HPDE6-E6E7 (cell line): ENCODE measurements around the gene SCGB3A1.

Experiments
- DNase-seq: peaks from one replicate; pipeline ENCODE4 v3.0.0; 2011; ENCODE audit warnings: missing footprints; ENCODE audit errors: extremely low spot score

Gene SCGB3A1

GRCh38 chr5:180625125-180625790 is 34.0 kb upstream of the SCGB3A1 start:
- no peak for DNase-seq

- DNase-seq: no peak
Observed at GRCh38 chr5:180624587-180624986, 33.3 kb upstream of the SCGB3A1 start.

GRCh38 chr5:180623844-180624243 is 32.5 kb upstream of the SCGB3A1 start:
- no peak for DNase-seq

- no peak for DNase-seq
Observed at GRCh38 chr5:180623411-180623834, 32.1 kb upstream of the SCGB3A1 start.

GRCh38 chr5:180622910-180623309 is 31.6 kb upstream of the SCGB3A1 start:
- DNase-seq: no peak

GRCh38 chr5:180621311-180621710 is 30.0 kb upstream of the SCGB3A1 start:
- no peak for DNase-seq

GRCh38 chr5:180620014-180620413 is 28.7 kb upstream of the SCGB3A1 start:
- no peak for DNase-seq

- no peak for DNase-seq
Observed at GRCh38 chr5:180619563-180619915, 28.2 kb upstream of the SCGB3A1 start.

GRCh38 chr5:180618829-180619562 is 27.7 kb upstream of the SCGB3A1 start:
- no peak for DNase-seq

GRCh38 chr5:180618487-180618828 is 27.2 kb upstream of the SCGB3A1 start:
- DNase-seq: no peak

- DNase-seq: no peak
Observed at GRCh38 chr5:180613814-180614188, 22.5 kb upstream of the SCGB3A1 start.

- DNase-seq: no peak
Observed at GRCh38 chr5:180613188-180613813, 22.0 kb upstream of the SCGB3A1 start.

GRCh38 chr5:180612683-180613082 is 21.4 kb upstream of the SCGB3A1 start:
- DNase-seq: no peak

GRCh38 chr5:180611140-180611850 is 20.0 kb upstream of the SCGB3A1 start:
- no peak for DNase-seq

GRCh38 chr5:180609817-180610550 is 18.7 kb upstream of the SCGB3A1 start:
- DNase-seq: no peak

- no peak for DNase-seq
Observed at GRCh38 chr5:180609386-180609785, 18.1 kb upstream of the SCGB3A1 start.

- DNase-seq: no peak
Observed at GRCh38 chr5:180608572-180609310, 17.4 kb upstream of the SCGB3A1 start.

GRCh38 chr5:180607861-180608571 is 16.7 kb upstream of the SCGB3A1 start:
- no peak for DNase-seq

GRCh38 chr5:180606215-180606785 is 15.0 kb upstream of the SCGB3A1 start:
- no peak for DNase-seq

GRCh38 chr5:180605554-180606214 is 14.4 kb upstream of the SCGB3A1 start:
- peak; percentile 49 for DNase-seq
